GM23248 (cell line): Measurements from ENCODE around the gene GLG1. TPM values are rescaled to one million over a fixed set of nuclear protein-coding genes. Genes with fewer than 3 reads are reported as not detected.
"Not testable (repeated sequence)": the region's sequence is repeated elsewhere in the genome, so short reads cannot be mapped to it uniquely, and the experiment has no call there.

Experiments
- DNase-seq: peaks from one replicate; pipeline ENCODE4 v3.0.0-alpha.2; 2015
- H2AFZ ChIP-seq: fragments of 200-600 bp; sonication (generic); 2 replicates; pipeline ENCODE4 v1.6.1; 2016; ENCODE audit warnings: antibody characterized with exemption
- H3F3A ChIP-seq: fragments of 200-600 bp; sonication (generic); 2 replicates; pipeline ENCODE4 v1.6.1; 2016; ENCODE audit warnings: mild to moderate bottlenecking, antibody characterized with exemption, mixed run types; ENCODE audit not compliant: insufficient read depth
- H3K27ac ChIP-seq: fragments of 200-600 bp; sonication (generic); 2 replicates; pipeline ENCODE4 v1.5.1; 2016; ENCODE audit warnings: mild to moderate bottlenecking
- H3K27me3 ChIP-seq: fragments of 200-600 bp; sonication (generic); replicated peaks from 2 replicates; pipeline ENCODE4 v1.6.1; 2016; ENCODE audit warnings: mild to moderate bottlenecking; ENCODE audit not compliant: insufficient read depth
- H3K36me3 ChIP-seq: fragments of 200-600 bp; sonication (generic); 2 replicates; pipeline ENCODE4 v1.6.1; 2016; ENCODE audit warnings: low read depth, mild to moderate bottlenecking
- H3K4me1 ChIP-seq: fragments of 200-600 bp; sonication (generic); 2 replicates; pipeline ENCODE4 v1.6.1; 2016; ENCODE audit warnings: mild to moderate bottlenecking; ENCODE audit not compliant: insufficient read depth
- H3K4me2 ChIP-seq: fragments of 200-600 bp; sonication (generic); one replicate; pipeline ENCODE4 v1.6.1; 2016; ENCODE audit warnings: mild to moderate bottlenecking; ENCODE audit not compliant: unreplicated experiment
- H3K4me3 ChIP-seq: fragments of 200-600 bp; sonication (generic); 2 replicates; pipeline ENCODE4 v1.5.1; 2016; ENCODE audit warnings: mild to moderate bottlenecking
- H3K79me2 ChIP-seq: fragments of 200-600 bp; sonication (generic); 2 replicates; pipeline ENCODE4 v1.6.1; 2016; ENCODE audit warnings: mild to moderate bottlenecking; ENCODE audit not compliant: insufficient read depth
- H3K9ac ChIP-seq: fragments of 200-600 bp; sonication (generic); 2 replicates; pipeline ENCODE4 v1.6.1; 2016; ENCODE audit warnings: mild to moderate bottlenecking
- H3K9me2 ChIP-seq: fragments of 200-600 bp; sonication (generic); 2 replicates; pipeline ENCODE4 v1.6.1; 2016; ENCODE audit warnings: mixed run types, mild to moderate bottlenecking, moderate library complexity; ENCODE audit not compliant: insufficient read depth
- H3K9me3 ChIP-seq: fragments of 200-600 bp; sonication (generic); one replicate; pipeline ENCODE4 v1.6.1; 2017; ENCODE audit warnings: low read depth
- H4K20me1 ChIP-seq: fragments of 200-600 bp; sonication (generic); 2 replicates; pipeline ENCODE4 v1.6.0; 2016; ENCODE audit not compliant: insufficient read depth
- WGBS, 2 experiments: methylation state at CpG; one replicate each; pipeline ENCODE4 v1.1.6; 2015 to 2017; ENCODE audit warnings: low lambda C conversion rate in 2 of 2, low coverage in 1 of 2; ENCODE audit errors: missing lambda C conversion rate in 2 of 2; 5-methylcytosine and 5-hydroxymethylcytosine counted together
- in situ Hi-C: fragments of 300-500 bp; cut with MboI; formaldehyde crosslinking; loops from 2 replicates; pipeline ENCODE4 v1.15.0; 2020
- polyA plus RNA-seq: library from polyadenylated mRNA; unstranded; fragments of >200 nt; fragmentation: Nextera tagmentation; extraction: Ambion mirVana; gene quantifications from 2 replicates; pipeline ENCODE4 v1.2.1, GENCODE V29; 2016
- total RNA-seq: library from RNA; depleted of rRNA; stranded (reverse); fragments of >200 nt; shearing (Covaris generic); gene quantifications from 2 replicates; pipeline ENCODE4 v1.2.3, GENCODE V29; 2014

The GLG1 gene
- total and polyA plus RNA-seq, 2 experiments from 2014 or later, result 136 to 145 TPM

- in situ Hi-C loops, H3K9me2 ChIP-seq, H3F3A ChIP-seq, H3K27me3 ChIP-seq, H3K36me3 ChIP-seq, DNase-seq, H4K20me1 ChIP-seq, H3K4me2 ChIP-seq, H3K27ac ChIP-seq, H3K79me2 ChIP-seq, H3K9ac ChIP-seq, H3K9me3 ChIP-seq, H3K4me3 ChIP-seq, H3K4me1 ChIP-seq, H2AFZ ChIP-seq: not testable (repeated sequence)
- 65 to 66% methylated on average over 7 of the region's 7 CpGs for WGBS, 2 experiments
Measured at GRCh38 chr16:74413920-74414319, 193.0 kb downstream of the GLG1 start.

GRCh38 chr16:74413485-74413884 lies 193.4 kb downstream of the GLG1 start:
- H3K4me2 ChIP-seq, H4K20me1 ChIP-seq, H3K9ac ChIP-seq, H3F3A ChIP-seq, H3K27ac ChIP-seq, H3K79me2 ChIP-seq, H3K27me3 ChIP-seq, H3K36me3 ChIP-seq, H2AFZ ChIP-seq, H3K9me3 ChIP-seq, H3K4me1 ChIP-seq, H3K4me3 ChIP-seq, in situ Hi-C loops, H3K9me2 ChIP-seq, DNase-seq: not testable (repeated sequence)
- 67 to 74% methylated on average over 9 of the region's 9 CpGs for WGBS, 2 experiments

GRCh38 chr16:74412775-74413390 lies 194.0 kb downstream of the GLG1 start:
- H3F3A ChIP-seq, H3K36me3 ChIP-seq, H3K4me1 ChIP-seq, in situ Hi-C loops, H3K9ac ChIP-seq, H3K9me2 ChIP-seq, H2AFZ ChIP-seq, H3K79me2 ChIP-seq, H3K9me3 ChIP-seq, H4K20me1 ChIP-seq, DNase-seq, H3K27me3 ChIP-seq, H3K4me3 ChIP-seq, H3K4me2 ChIP-seq, H3K27ac ChIP-seq: not testable (repeated sequence)
- 55 to 63% methylated on average over 8 of the region's 10 CpGs for WGBS, 2 experiments

DNA sequence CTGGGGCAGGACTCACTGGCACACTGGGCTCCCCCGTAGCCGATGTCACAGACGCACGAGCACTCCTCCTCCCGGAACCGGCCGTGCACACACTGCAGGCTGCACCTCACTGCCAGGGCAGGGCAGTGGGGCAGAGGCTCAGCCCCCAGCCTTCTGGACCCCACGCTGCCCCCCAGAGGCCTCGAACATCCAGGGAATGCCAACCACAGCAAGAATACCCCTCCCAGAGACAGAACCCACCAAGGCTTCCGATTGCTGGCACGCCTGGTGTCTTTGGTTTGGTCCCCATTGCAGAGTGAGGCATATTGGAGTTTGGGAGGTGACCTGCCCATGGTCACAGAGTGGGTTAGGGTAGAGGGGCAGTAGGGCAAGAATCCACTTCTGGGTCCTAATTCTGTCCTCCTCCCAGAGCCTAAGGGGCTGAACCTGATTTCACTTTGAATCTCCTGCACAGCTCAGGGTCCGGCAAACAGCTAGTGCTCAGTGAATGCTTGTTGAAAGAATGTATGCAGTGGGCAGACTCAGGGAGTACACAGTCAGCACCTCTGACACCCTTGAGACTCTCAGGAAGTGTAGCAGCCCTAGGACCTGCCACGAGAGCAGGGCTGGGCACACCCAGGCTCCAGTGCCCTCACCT lies 194.7 kb downstream of the GLG1 start:
- H3K27ac ChIP-seq, in situ Hi-C loops, H3K4me1 ChIP-seq, DNase-seq, H3K9ac ChIP-seq, H4K20me1 ChIP-seq, H3K9me2 ChIP-seq, H3K4me3 ChIP-seq, H3K27me3 ChIP-seq, H3K36me3 ChIP-seq, H3F3A ChIP-seq, H3K4me2 ChIP-seq, H3K79me2 ChIP-seq, H2AFZ ChIP-seq, H3K9me3 ChIP-seq: not testable (repeated sequence)
- WGBS, 2 experiments, result 56 to 62% methylated on average over 5 of the region's 13 CpGs

DNA sequence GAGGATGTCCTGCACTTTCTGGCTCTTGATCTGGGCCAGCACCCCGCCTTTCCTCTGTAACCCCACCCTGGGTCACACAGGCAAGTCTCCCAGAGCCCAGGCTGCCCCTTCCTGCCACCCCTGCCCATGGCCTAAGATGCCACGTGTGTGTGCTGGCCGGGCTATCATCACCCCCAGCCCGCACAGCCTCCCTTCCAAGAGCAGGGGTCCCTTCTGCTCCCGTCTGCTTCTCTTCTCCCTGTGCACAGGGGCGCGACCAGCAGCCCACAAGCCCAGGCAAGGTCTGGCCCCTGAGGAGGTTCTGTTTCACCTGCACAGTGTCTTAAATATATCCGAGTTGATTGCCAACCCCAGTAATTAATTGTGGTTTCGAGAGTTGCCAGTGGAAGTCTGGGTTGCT lies 195.9 kb downstream of the GLG1 start:
- in situ Hi-C loops, H3F3A ChIP-seq, H3K4me3 ChIP-seq, H3K9ac ChIP-seq, H3K9me2 ChIP-seq, H4K20me1 ChIP-seq, H3K4me2 ChIP-seq, H3K4me1 ChIP-seq, H3K27me3 ChIP-seq, H3K27ac ChIP-seq, H2AFZ ChIP-seq, DNase-seq, H3K9me3 ChIP-seq, H3K36me3 ChIP-seq, H3K79me2 ChIP-seq: not testable (repeated sequence)
- WGBS, 2 experiments, result 64 to 78% methylated on average over 9 of the region's 9 CpGs

DNA sequence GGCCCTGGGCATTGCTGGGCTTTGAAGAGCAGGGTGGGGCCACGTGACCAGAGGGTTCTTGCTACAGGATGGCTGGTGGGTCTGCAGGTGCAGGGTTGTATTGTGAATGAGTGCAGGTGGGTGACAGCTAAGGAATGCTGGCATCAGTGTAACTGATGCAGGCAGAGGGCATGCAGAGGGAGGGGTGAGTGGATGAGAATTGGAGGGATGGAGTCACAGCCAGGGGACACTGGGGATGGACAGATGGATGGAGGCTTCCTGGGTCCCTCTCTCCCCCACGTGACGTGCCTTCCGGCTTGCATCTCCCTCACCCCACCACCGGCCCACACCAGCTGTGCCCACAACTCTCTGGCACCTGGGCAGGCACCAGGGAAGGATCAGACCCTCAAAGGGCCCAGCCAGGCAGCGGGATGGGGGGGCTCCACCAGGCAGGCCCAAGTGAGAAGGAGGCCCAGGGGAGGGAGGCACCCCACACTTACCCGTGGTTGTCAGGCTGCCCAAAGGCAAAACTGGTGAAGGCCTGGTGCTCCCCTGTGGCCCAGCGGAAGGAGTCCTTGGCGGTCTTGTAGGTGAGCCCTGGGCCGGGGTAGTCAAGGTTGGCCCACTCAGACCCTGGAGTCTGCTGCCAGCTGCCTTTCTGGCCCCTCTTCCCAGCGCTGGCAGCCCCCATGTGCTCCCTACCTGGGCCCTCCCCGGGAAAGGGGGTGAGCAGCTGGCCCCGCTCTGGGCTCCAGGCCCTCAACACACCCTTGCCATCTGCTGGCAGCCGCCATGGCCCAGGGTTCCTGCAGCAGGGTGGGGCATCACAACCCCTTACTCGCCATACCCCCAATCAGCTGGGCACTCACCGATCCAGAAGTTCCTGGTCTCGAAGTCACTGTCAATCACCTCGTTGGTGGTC lies 196.6 kb downstream of the GLG1 start:
- 54 to 69% methylated on average over 8 to 9 of the region's 18 CpGs for WGBS, 2 experiments
- H3K27me3 ChIP-seq, in situ Hi-C loops, H2AFZ ChIP-seq, H3K4me2 ChIP-seq, H4K20me1 ChIP-seq, H3K79me2 ChIP-seq, H3K4me3 ChIP-seq, DNase-seq, H3K36me3 ChIP-seq, H3K27ac ChIP-seq, H3K9me2 ChIP-seq, H3K4me1 ChIP-seq, H3K9ac ChIP-seq, H3K9me3 ChIP-seq, H3F3A ChIP-seq: not testable (repeated sequence)

- H3K4me3 ChIP-seq, in situ Hi-C loops, H4K20me1 ChIP-seq: not testable (repeated sequence)
Measured at GRCh38 chr16:74409185-74409981, 197.5 kb downstream of the GLG1 start.

More at GRCh38 chr16:74409185-74409981, 197.5 kb downstream of the GLG1 start:
- not testable (repeated sequence) for H3K36me3 ChIP-seq, H3K9me2 ChIP-seq, DNase-seq, H3K27ac ChIP-seq, H3K9ac ChIP-seq, H3K27me3 ChIP-seq, H2AFZ ChIP-seq, H3F3A ChIP-seq, H3K9me3 ChIP-seq, H3K4me1 ChIP-seq, H3K4me2 ChIP-seq, H3K79me2 ChIP-seq
- WGBS, 2 experiments, result 79 to 90% methylated on average over 7 to 11 of the region's 15 CpGs
